ACC112 (cell line): Measurements from ENCODE around the gene SPRED2.

ENCODE experiments used
- H2AFZ ChIP-seq: fragments of 200-600 bp; sonication (generic); one replicate; pipeline ENCODE4 v1.6.0; 2017; ENCODE audit warnings: antibody characterized with exemption, low read length; ENCODE audit not compliant: unreplicated experiment
- H3K27ac ChIP-seq: fragments of 200-600 bp; sonication (generic); 2 replicates; pipeline ENCODE4 v1.5.1; 2014; ENCODE audit warnings: low read depth, mild to moderate bottlenecking, antibody characterized with exemption, low read length, moderate library complexity
- H3K27me3 ChIP-seq: fragments of 200-600 bp; sonication (generic); 2 replicates; pipeline ENCODE4 v1.6.1; 2014; ENCODE audit warnings: mild to moderate bottlenecking, antibody characterized with exemption, low read length, moderate library complexity, mixed read lengths; ENCODE audit not compliant: insufficient read depth
- H3K36me3 ChIP-seq: fragments of 200-600 bp; sonication (generic); 2 replicates; pipeline ENCODE4 v1.6.1; 2016; ENCODE audit warnings: mild to moderate bottlenecking, antibody characterized with exemption, low read length, moderate library complexity, mixed read lengths; ENCODE audit not compliant: insufficient read depth
- H3K4me1 ChIP-seq: fragments of 200-600 bp; sonication (generic); one replicate; pipeline ENCODE4 v1.6.1; 2016; ENCODE audit warnings: low read length, mixed read lengths; ENCODE audit not compliant: insufficient read depth, unreplicated experiment, control insufficient read depth
- H3K4me3 ChIP-seq: fragments of 200-600 bp; sonication (generic); 2 replicates; pipeline ENCODE4 v1.5.1; 2014; ENCODE audit warnings: mild to moderate bottlenecking, low read depth, low read length
- H3K79me2 ChIP-seq: fragments of 200-600 bp; sonication (generic); one replicate; pipeline ENCODE4 v1.6.0; 2016; ENCODE audit warnings: low read length; ENCODE audit not compliant: control insufficient read depth, unreplicated experiment, insufficient read depth

The SPRED2 gene

DNA sequence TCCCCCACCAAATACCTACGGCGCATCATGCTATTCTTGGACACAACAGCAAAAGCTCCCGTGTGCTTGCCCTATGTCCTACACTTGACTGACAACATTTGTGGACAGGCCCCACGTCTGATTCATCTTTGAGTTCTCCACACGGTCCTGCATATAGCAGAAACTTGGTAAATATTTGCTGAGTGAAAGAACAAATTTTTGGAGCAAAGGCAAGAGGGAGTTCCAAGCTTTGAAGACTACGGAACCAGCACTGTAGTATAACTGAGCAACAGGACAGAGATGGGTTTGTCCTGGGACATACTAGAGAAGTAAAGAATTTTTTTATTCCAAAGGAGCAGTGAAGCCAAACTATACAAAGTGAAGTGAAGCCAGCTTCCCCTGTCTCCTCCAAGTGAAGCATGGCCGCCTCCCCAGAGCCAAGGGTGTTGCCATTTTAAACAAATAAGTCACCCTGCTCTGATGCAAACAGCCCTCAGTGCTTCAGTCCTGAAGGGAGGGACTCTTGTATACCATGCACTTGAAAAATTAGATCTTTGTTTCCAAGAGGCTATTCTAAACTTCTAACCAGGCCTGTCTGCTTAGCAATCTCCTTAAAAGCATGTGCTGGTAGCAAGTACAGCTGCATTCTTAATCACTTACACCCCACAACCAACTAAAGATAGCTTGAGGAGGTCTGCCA is 35.9 kb downstream of the SPRED2 start:
- H2AFZ ChIP-seq = no peak overlapping the region
- no peak overlapping the region for H3K4me3 ChIP-seq
- H3K27ac ChIP-seq = peak overlapping the region; percentile 74
- H3K27me3 ChIP-seq = no peaks in the 10 kb centered on the region
- H3K4me1 ChIP-seq = peaks cover 33% of the 10 kb centered on the region
- H3K79me2 ChIP-seq = peaks cover 74% of the 10 kb centered on the region
- no peaks in the 10 kb centered on the region for H3K36me3 ChIP-seq

DNA sequence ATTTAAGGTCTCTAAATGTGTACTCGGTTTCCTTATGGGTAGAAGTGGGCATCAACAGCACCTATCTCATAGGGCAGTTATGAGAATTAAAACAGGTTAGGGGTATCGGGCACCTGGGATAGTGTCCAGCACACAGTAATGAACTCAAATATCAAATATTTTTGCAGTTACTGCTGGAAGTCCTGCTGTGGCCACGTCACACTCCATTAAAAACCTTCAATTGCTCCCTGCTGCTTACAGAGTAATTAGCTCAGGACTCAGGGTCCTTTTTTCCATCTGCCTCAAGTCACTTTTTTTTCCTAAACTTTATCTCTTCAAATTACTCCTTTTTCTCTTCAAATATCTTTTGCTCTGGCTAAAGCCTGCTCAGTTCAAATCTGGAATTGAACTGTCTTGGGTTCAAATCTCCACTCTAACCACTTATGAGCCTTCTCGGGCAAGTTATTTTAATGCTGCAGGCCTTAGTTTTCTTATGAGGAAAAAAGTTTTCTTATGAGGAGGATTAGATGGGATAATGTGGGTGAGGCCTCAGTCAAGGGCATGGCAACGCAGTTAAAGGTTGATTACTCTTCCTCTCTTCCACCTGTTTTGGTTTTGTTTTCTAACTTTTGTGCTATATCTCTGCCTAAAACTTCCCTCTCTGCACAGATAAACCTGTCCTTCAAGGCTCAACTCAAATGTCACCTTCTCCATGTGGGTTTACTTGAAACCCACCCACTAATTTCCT is 36.6 kb downstream of the SPRED2 start:
- Histone ChIP-seq H3K79me2 (peaks cover 70% of the 10 kb centered on the region), H3K36me3 (no peaks in the 10 kb centered on the region), H3K27ac (peak overlapping the region; percentile 74; the same call in 1 of the 2 replicates), H3K4me1 (peaks cover 37% of the 10 kb centered on the region), H3K27me3 (no peaks in the 10 kb centered on the region), H3K4me3 (no peak overlapping the region), H2AFZ (no peak overlapping the region)

DNA sequence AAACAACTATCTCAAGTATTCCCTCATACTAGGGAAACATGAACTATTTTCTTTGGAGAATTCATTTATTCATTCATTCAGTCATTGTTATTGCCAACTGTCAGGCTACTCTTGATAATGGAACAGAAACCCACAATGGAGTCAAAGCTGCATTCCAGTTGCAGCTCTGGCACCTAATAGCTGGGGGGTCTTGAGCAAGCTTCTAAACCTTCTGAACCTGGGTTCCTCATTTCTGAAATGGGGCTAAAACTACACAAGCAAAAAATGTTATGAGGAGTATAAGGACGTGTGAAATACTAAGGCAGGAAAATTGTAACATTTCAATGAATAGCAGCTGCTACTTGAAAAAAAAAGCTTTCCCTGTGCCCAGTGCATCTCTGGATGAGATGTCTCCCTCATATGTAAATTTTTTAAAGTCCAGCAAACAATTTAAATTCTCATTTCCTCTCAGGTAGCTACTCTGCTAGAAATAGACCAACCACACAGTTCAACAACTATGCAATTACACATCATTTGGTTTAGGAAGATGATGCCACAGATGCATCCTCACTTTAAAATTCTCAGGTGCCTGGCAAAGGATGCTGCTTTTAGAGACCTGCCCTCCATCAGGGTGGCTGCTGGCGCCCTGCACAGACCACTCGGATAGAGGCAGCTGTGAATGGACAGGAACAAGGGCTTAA is 38.5 kb downstream of the SPRED2 start:
- Histone ChIP-seq H3K27me3 (no peaks in the 10 kb centered on the region), H3K36me3 (no peaks in the 10 kb centered on the region), H2AFZ (no peak overlapping the region), H3K79me2 (peaks cover 76% of the 10 kb centered on the region), H3K27ac (no peak overlapping the region), H3K4me3 (no peak overlapping the region), H3K4me1 (peaks cover 50% of the 10 kb centered on the region)

DNA sequence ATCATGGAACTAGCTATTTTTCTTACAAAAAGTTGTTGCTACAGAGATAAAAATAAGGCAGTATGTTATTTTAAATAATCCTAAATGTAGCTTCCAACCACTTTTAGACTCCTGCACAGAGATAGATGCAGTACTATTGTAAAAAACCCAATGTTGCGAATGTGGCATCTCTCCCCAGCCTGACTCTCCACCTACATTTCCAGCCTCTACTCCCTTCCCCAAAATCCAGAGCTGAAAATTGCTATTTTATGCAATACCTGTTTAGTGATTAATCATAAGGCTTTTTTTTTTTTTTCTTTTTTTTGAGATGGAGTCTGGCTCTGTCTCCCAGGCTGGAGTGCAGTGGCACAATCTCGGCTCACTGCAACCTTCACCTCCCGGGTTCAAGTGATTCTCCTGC is 39.4 kb downstream of the SPRED2 start:
- Histone ChIP-seq H3K27ac (no peak overlapping the region), H3K27me3 (no peaks in the 10 kb centered on the region), H3K36me3 (no peaks in the 10 kb centered on the region), H3K4me1 (peaks cover 56% of the 10 kb centered on the region), H2AFZ (no peak overlapping the region), H3K79me2 (peaks cover 79% of the 10 kb centered on the region), H3K4me3 (no peak overlapping the region)

DNA sequence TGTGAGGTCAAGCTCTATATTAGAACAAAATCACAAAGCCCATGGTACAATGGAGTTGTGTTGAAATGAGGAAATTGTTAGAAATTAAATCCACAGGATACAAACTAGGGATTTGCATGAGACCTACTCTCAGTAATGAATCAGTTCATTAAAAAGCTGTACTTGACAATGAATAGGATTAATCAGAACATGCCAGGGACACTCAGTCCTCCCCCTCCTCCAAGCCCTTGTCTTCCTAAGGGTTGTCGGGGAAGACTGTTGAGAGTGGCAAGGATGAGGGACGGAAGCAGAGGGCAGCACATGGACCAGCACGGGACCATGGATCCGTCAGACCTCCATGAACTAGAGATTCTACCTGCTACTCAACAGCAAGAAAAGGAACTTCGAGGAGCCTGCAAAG is 39.8 kb downstream of the SPRED2 start:
- Histone ChIP-seq H3K4me1 (peaks cover 54% of the 10 kb centered on the region), H3K27me3 (no peaks in the 10 kb centered on the region), H2AFZ (no peak overlapping the region), H3K79me2 (peaks cover 78% of the 10 kb centered on the region), H3K27ac (no peak overlapping the region), H3K36me3 (no peaks in the 10 kb centered on the region), H3K4me3 (no peak overlapping the region)

DNA sequence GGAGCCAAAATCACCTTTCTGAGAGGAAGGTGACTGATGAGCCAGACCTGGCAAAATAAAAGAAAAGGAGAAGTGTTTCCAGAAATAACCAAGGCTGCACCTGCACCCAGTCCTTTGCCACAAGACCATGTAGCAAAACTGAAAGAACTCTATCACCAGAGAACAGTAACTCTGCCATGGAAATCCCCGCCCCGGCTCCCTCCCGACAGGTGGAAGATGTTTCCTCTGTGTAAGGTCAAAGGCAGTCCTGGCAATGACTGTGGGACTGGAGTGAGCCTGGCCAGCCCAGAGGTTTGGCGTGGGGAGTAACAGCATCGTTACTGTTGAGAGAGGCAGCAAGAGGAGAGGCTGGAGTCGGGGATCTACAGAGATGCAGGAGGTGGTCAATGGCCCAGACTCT is 42.3 kb downstream of the SPRED2 start:
- Histone ChIP-seq H3K36me3 (no peaks in the 10 kb centered on the region), H3K4me3 (no peak overlapping the region), H2AFZ (no peak overlapping the region), H3K27me3 (no peaks in the 10 kb centered on the region), H3K27ac (no peak overlapping the region), H3K4me1 (peaks cover 45% of the 10 kb centered on the region), H3K79me2 (peaks cover 72% of the 10 kb centered on the region)

DNA sequence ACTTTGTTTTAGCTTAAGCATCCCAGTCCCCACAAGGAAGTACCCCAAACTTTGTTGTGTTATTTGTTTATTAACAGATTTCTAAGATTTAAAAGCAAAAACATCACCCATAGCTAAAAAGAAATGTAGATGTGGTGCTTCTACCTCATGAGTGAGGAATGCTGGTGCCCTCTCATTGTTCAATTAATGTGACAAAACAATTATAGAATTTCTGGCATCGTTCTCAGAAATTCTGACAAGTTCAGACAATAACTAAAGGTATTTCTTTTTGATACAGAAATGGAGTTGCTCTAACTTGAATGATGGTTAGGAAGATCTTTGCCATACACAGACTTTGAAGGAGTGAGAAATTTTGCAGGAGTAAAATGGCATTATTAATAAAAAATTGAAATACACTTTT is 42.9 kb downstream of the SPRED2 start:
- Histone ChIP-seq H3K79me2 (peaks cover 68% of the 10 kb centered on the region), H2AFZ (no peak overlapping the region), H3K4me3 (no peak overlapping the region), H3K27me3 (no peaks in the 10 kb centered on the region), H3K4me1 (peaks cover 47% of the 10 kb centered on the region), H3K27ac (no peak overlapping the region), H3K36me3 (no peaks in the 10 kb centered on the region)

DNA sequence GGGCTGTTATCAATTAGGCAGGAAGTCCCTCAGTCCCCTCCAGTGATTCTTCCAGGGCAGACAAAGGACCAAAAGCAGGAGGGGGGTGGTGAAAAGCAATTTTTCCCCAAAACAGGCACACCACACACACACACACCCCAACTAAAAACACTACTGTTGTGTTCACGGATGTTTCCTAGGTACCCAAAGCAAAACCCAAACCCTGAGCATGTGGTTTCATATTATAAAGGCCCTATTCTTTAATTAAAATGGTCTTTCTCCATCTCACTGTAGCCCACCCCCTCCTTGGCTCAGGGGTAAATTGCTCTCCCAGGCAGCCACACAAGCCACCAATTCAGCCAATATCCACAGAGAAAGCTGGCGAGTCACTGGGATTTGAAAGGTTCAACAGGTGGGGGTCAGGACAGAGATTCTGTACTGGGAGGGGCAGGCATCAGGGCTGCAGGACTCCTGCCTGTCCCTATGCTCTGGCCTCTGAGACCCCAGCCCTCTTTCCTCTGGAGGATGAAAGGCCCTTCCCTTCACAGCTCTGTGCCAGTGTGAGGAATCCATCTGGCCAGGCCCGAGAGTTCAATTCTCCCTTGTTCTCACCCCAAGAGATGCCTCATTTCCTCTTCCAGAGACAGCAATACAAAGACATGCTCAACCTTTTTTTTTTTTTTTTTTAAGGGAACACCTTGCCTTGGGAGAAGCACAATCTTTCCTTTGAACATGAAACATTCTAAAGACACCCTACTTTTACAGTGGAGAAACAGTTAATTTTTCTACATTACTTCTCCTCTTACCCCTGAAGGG is 43.6 kb downstream of the SPRED2 start:
- H3K4me3 ChIP-seq = no peak overlapping the region
- no peaks in the 10 kb centered on the region for H3K27me3 ChIP-seq
- H3K27ac ChIP-seq = no peak overlapping the region
- H3K36me3 ChIP-seq = no peaks in the 10 kb centered on the region
- H3K79me2 ChIP-seq = peaks cover 62% of the 10 kb centered on the region
- peaks cover 54% of the 10 kb centered on the region for H3K4me1 ChIP-seq
- H2AFZ ChIP-seq = no peak overlapping the region

DNA sequence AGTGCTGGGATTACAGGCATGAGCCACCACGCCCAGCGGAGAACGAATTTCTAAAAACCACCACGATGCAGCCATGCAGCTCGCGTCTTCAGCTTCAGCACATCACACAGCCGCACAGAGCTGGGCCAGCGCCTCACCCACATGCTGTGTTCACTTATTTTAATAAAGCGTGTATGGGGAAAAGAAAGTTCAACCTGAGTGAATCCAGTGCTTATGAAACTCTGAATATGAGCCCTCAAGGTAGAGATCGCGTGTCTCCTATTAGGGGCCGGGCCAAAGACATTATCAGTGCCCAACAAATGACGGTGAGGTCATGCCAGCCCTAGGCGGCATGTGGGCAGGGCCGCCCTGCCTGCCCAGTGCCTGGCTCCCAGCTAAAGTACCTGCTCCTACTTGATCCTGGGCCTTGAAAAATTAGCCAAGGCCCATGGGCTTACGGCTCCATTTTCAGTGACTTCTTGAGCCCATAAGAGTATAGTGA is 44.3 kb downstream of the SPRED2 start:
- Histone ChIP-seq H3K4me3 (no peak overlapping the region), H3K36me3 (no peaks in the 10 kb centered on the region), H2AFZ (no peak overlapping the region), H3K27me3 (no peaks in the 10 kb centered on the region), H3K4me1 (peaks cover 61% of the 10 kb centered on the region), H3K79me2 (peaks cover 57% of the 10 kb centered on the region), H3K27ac (no peak overlapping the region)

DNA sequence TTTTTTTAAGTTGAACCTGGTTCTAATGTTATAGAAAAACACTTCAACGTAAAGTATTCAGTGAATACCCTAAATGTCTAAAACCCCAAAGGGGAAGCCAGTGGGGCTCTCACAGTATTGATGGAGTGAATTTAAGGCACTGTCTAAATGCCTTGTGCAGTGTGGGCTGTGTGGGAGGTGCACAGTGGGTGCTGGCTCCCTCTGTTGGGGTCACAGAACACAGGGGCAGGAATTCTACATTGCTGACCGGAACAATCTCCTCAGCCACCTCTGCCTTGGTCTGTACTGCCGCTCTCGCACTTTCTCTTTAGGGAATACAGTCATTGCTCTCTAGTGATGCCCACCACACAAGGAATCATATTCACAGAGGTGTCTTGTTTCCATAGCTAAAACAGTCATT is 45.4 kb downstream of the SPRED2 start:
- Histone ChIP-seq H3K4me1 (peaks cover 65% of the 10 kb centered on the region), H3K79me2 (peaks cover 51% of the 10 kb centered on the region), H3K27me3 (no peaks in the 10 kb centered on the region), H3K27ac (no peak overlapping the region), H3K4me3 (no peak overlapping the region), H3K36me3 (no peaks in the 10 kb centered on the region), H2AFZ (no peak overlapping the region)
